Neuronal stem cell (in vitro differentiated cells): Measurements from ENCODE around the gene MYB. TPM values are rescaled to one million over a fixed set of nuclear protein-coding genes. Genes with fewer than 3 reads are reported as not detected.

ENCODE experiments used
- DNase-seq: peaks from one replicate; pipeline ENCODE4 v3.0.0-alpha.2; 2013; ENCODE audit warnings: low spot score
- H2AFZ ChIP-seq: one replicate; pipeline ENCODE4 v1.6.1; 2013; ENCODE audit warnings: mild to moderate bottlenecking, low read length, inconsistent platforms
- H2AK5ac ChIP-seq: 2 replicates; pipeline ENCODE4 v1.6.1; 2013; ENCODE audit warnings: low read depth, mild to moderate bottlenecking, inconsistent platforms, low read length, moderate library complexity, mixed read lengths
- H2BK120ac ChIP-seq: 2 replicates; pipeline ENCODE4 v1.6.1; 2013; ENCODE audit warnings: low read depth, mild to moderate bottlenecking, inconsistent platforms, low read length, moderate library complexity, mixed read lengths
- H2BK12ac ChIP-seq: one replicate; pipeline ENCODE4 v1.6.1; 2013; ENCODE audit warnings: low read length, inconsistent platforms
- H2BK15ac ChIP-seq: 2 replicates; pipeline ENCODE4 v1.6.1; 2013; ENCODE audit warnings: mild to moderate bottlenecking, low read length, inconsistent platforms, mixed read lengths
- H2BK5ac ChIP-seq: one replicate; pipeline ENCODE4 v1.6.1; 2013; ENCODE audit warnings: inconsistent platforms, mild to moderate bottlenecking, low read length, moderate library complexity
- H3K14ac ChIP-seq: one replicate; pipeline ENCODE4 v1.6.1; 2013; ENCODE audit warnings: low read length, inconsistent platforms
- H3K18ac ChIP-seq: 2 replicates; pipeline ENCODE4 v1.6.1; 2013; ENCODE audit warnings: low read length, inconsistent platforms
- H3K23ac ChIP-seq: 2 replicates; pipeline ENCODE4 v1.6.1; 2013; ENCODE audit warnings: low read depth, mild to moderate bottlenecking, mixed read lengths, low read length, inconsistent platforms; ENCODE audit not compliant: poor library complexity
- H3K27ac ChIP-seq: replicated peaks from 3 replicates; pipeline ENCODE4 v1.5.1; 2013; ENCODE audit warnings: low read length, inconsistent platforms
- H3K27me3 ChIP-seq, 3 experiments: 2 replicates each; pipeline ENCODE4 v1.6.1; 2013; ENCODE audit warnings: low read length in 3 of 3, mild to moderate bottlenecking in 2 of 3, inconsistent platforms in 1 of 3, low read depth in 1 of 3, mixed read lengths in 1 of 3, moderate library complexity in 1 of 3; ENCODE audit not compliant: control insufficient read depth in 3 of 3, insufficient read depth in 3 of 3
- H3K36me3 ChIP-seq, 2 donors: replicated peaks in 1 of 2; 2 replicates each; pipeline ENCODE4 v1.6.1; 2013; ENCODE audit warnings: low read length in 2 of 2; ENCODE audit not compliant: control insufficient read depth in 2 of 2, insufficient read depth in 2 of 2
- H3K4ac ChIP-seq: 2 replicates; pipeline ENCODE4 v1.6.1; 2013; ENCODE audit warnings: inconsistent platforms, mild to moderate bottlenecking, low read length, moderate library complexity
- H3K4me1 ChIP-seq, 2 donors: 1 replicate in 1 of 2; 2 replicates in 1 of 2; pipeline ENCODE4 v1.6.1; 2013; ENCODE audit warnings: low read length in 2 of 2, low read depth in 1 of 2; ENCODE audit not compliant: control insufficient read depth in 2 of 2, insufficient read depth in 1 of 2
- H3K4me2 ChIP-seq: one replicate; pipeline ENCODE4 v1.6.1; 2013; ENCODE audit warnings: mild to moderate bottlenecking, low read length, inconsistent platforms; ENCODE audit not compliant: insufficient read depth, poor library complexity, severe bottlenecking
- H3K4me3 ChIP-seq, 2 donors: 2 replicates each; pipeline ENCODE4 v1.5.1; 2013; ENCODE audit warnings: low read length in 2 of 2, mild to moderate bottlenecking in 2 of 2, inconsistent platforms in 1 of 2, moderate library complexity in 1 of 2
- H3K79me1 ChIP-seq: one replicate; pipeline ENCODE4 v1.6.1; 2013; ENCODE audit warnings: low read depth, mild to moderate bottlenecking, inconsistent platforms, low read length, moderate library complexity
- H3K9ac ChIP-seq: one replicate; pipeline ENCODE4 v1.6.1; 2013; ENCODE audit warnings: mild to moderate bottlenecking, low read depth, low read length, inconsistent platforms; ENCODE audit not compliant: poor library complexity
- H3K9me3 ChIP-seq, 2 donors: replicated peaks in 1 of 2; 2 replicates each; pipeline versions ENCODE3 to v1.6.1; 2013; ENCODE audit warnings: low read length in 2 of 2, mild to moderate bottlenecking in 2 of 2, inconsistent platforms in 1 of 2, low read depth in 1 of 2, mixed read lengths in 1 of 2, moderate library complexity in 1 of 2; ENCODE audit not compliant: control insufficient read depth in 2 of 2, insufficient read depth in 1 of 2
- H4K8ac ChIP-seq: one replicate; pipeline ENCODE4 v1.6.1; 2013; ENCODE audit warnings: low read depth, mild to moderate bottlenecking, inconsistent platforms, low read length, moderate library complexity
- H4K91ac ChIP-seq: one replicate; pipeline ENCODE4 v1.6.1; 2013; ENCODE audit warnings: low read length, low read depth, mild to moderate bottlenecking, inconsistent platforms; ENCODE audit not compliant: poor library complexity
- WGBS, 2 donors: extraction: QIAGEN DNeasy Blood & Tissue Kit; methylation state at CpG; one replicate each; pipeline ENCODE4 v1.1.7; 2013; ENCODE audit warnings: missing lambda C conversion rate in 2 of 2, mixed read lengths in 1 of 2; ENCODE audit not compliant: insufficient read length in 2 of 2, insufficient replicate concordance in 1 of 2; ENCODE audit errors: extremely low coverage in 2 of 2; 5-methylcytosine and 5-hydroxymethylcytosine counted together
- small RNA-seq: library from polyadenylated mRNA; stranded (forward); fragments of <200 nt; extraction: miRNeasy Mini kit (QIAGEN cat#:217004); gene quantifications from one replicate; pipeline ENCODE3, GENCODE V24; 2013; ENCODE audit not compliant: insufficient read depth

MYB gene

DNA sequence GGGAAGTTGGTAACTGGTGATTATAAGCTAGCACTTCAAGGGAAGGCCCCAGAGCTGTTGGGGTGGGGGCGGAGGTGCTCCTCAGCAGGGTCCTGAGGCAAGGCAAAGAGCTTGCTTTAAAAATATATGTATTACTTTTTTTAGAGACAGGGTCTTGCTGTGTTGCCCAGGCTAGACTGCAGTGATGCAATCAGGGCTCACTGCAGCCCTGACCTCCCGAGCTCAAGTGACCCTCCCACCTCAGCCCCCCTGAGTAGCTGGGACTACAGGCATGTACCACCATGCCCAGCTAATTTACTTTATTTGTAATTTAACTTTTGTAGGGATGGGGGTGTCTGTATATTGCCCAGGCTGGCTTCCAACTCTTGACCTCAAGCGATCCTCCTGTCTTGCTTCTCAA is 87.2 kb downstream of the MYB start:
- Histone ChIP-seq H3K4me3 (no peak overlapping the region), H2AK5ac (no peak overlapping the region), H2BK120ac (no peak overlapping the region), H3K36me3 (no peaks in the 10 kb centered on the region), H2BK5ac (no peak overlapping the region), H3K79me1 (no peaks in the 10 kb centered on the region), H3K4me2 (no peak overlapping the region), H3K9me3 (no peaks in the 10 kb centered on the region), H3K27ac (no peak overlapping the region), H3K27me3 (peaks cover 0 to 3% (median 0%) of the 10 kb centered on the region in 3 experiments), H3K9ac (no peak overlapping the region), H3K14ac (no peak overlapping the region), H3K23ac (no peak overlapping the region), H3K18ac (no peak overlapping the region), H2BK12ac (no peak overlapping the region), H4K91ac (no peak overlapping the region), H4K8ac (no peak overlapping the region), H2AFZ (no peak overlapping the region), H3K4me1 (peaks cover 0 to 1% of the 10 kb centered on the region in 2 donors), H3K4ac (no peak overlapping the region), H2BK15ac (no peak overlapping the region)
- no peak for DNase-seq
- WGBS, 2 donors, result no CpG with 5 or more reads among the region's 3 CpGs

DNA sequence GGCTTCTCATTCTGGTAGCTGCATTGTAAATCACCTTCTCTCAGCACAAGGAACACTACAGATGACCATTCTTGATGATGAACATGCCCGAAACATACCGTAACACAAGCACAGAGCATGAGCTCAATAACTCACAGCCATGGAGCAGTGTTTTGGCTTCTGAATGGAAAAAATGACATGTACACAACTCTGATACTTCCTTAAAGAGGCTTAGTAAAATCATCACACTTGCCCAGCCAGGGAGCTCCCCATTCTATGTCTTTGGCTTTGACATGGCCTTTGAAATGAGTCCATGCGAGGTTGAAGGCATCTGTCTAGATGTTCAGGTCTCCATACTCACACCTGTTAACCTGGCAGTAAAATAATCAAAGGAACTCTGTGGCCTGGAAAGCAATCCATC is 87.6 kb downstream of the MYB start:
- no peak overlapping the region for H2BK120ac ChIP-seq
- no peak overlapping the region for H2AFZ ChIP-seq
- no peak overlapping the region for H3K27ac ChIP-seq
- no peaks in the 10 kb centered on the region for H3K9me3 ChIP-seq
- H4K8ac ChIP-seq, result no peak overlapping the region
- H2BK12ac ChIP-seq, result no peak overlapping the region
- H3K27me3 ChIP-seq, result peaks cover 0 to 3% (median 0%) of the 10 kb centered on the region in 3 experiments
- no peak overlapping the region for H3K4me2 ChIP-seq
- H4K91ac ChIP-seq, result no peak overlapping the region
- no CpG with 5 or more reads among the region's 3 CpGs for WGBS, 2 donors
- H3K14ac ChIP-seq, result no peak overlapping the region
- no peak overlapping the region for H3K23ac ChIP-seq
- no peak overlapping the region for H2AK5ac ChIP-seq
- no peaks in the 10 kb centered on the region for H3K79me1 ChIP-seq
- H3K36me3 ChIP-seq, result no peaks in the 10 kb centered on the region
- no peak for DNase-seq
- H2BK15ac ChIP-seq, result no peak overlapping the region
- H3K4me3 ChIP-seq, result no peak overlapping the region
- no peak overlapping the region for H3K4ac ChIP-seq
- no peak overlapping the region for H3K9ac ChIP-seq
- H3K4me1 ChIP-seq, result peaks cover 0 to 1% of the 10 kb centered on the region in 2 donors
- no peak overlapping the region for H2BK5ac ChIP-seq
- H3K18ac ChIP-seq, result no peak overlapping the region

Small RNA genes lying within 50 kb of the gene (small RNA-seq; reads per million reads assigned to genes)
- not detected for gene MIR548A2
